ENCODE data around the gene TNIP3.
"Not testable (repeated sequence)": the region's sequence is repeated elsewhere in the genome, so short reads cannot be mapped to it uniquely, and the experiment has no call there.

TNIP3 gene, protein sequence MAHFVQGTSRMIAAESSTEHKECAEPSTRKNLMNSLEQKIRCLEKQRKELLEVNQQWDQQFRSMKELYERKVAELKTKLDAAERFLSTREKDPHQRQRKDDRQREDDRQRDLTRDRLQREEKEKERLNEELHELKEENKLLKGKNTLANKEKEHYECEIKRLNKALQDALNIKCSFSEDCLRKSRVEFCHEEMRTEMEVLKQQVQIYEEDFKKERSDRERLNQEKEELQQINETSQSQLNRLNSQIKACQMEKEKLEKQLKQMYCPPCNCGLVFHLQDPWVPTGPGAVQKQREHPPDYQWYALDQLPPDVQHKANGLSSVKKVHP

DNA sequence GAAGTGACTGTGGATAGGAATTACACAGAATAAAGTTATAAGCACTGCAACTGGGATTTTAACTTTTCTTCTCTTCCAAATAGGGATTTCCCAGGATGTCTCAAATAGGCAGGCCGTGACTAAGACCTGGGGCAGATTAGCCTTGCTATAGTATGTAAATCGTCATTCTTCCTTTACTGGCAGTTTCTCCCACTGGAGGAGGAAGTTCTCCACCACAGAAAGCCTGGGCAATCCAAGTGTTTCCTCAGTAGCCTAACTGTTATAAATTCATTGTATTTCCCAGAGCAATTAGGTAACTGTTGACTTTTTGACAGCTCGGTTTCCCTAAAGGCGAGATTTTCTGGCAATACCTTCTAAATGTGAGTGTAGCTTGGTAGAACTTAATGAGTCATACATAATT lies at the start of gene TNIP3:
TNIP3 (minus strand) TSS at position 31 of the 400 bp plus-strand sequence. CDS start 196 bp downstream, outside the sequence.
- no peak for DNase-seq (ENCODE audit: low read depth, low spot score)

GRCh38 chr4:121212806-121213205 lies 48.7 kb upstream of the TNIP3 start:
- DNase-seq (ENCODE audit: low read depth, low spot score) = no peak

DNA sequence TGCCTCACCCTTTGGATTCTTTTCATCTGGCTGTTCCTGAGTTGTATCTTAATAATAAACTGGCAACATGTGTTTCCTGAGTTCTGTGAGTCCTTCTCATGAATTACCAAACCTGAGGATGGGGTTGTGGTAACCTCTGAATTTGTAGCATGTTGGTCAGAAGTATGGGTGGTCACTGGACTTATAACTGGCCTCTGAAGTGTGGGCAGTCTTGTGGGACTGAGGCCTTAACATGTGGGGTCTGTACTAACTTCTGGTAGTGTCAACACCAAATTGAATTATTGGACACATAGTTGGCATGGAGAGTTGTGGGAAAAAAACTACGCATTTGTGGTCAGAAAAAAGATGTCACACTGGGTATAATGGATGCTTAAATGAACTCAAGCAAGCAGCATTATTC lies 45.0 kb upstream of the TNIP3 start:
- DNase-seq (ENCODE audit: low read depth, low spot score) = no peak

DNA sequence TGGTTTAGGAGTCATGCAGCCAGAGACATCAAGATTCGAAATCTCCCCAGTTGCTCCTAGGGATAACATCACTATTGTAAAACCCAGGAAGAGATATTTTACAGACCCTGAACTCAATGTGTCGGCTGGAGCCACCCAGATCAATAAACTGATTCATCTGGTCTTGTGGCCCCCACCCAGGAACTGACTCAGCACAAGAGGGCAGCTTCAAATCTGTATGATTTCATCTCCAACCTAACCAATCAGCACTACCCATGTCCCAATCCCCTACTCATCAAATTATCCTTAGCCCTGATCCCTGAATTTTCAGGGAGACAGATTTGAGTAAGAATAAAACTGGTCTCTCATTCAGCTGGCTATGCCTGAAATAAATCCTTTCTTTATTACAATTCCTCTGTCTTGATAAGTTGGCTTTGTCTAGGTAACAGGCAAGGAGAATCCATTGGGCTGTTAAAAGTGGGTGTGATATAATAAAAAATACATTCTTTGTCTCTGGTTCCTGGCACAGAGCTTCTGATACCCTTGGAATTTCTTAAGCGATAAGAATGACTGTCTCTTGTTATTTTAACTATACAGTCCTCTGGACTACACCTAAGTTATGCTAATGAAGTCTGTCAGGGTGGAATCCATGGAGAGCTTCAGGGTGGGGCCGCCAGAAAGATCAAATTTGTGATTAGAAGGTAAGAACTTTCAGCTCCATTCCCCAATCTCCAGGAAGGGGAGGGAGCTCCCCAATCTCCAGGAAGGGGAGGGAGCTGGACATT lies 44.3 kb upstream of the TNIP3 start:
- no peak for DNase-seq (ENCODE audit: low read depth, low spot score)

- DNase-seq (ENCODE audit: low read depth, low spot score) = not testable (repeated sequence)
Observed at GRCh38 chr4:121205777-121206176, 41.7 kb upstream of the TNIP3 start.

GRCh38 chr4:121200795-121201472 lies 36.8 kb upstream of the TNIP3 start:
- DNase-seq (ENCODE audit: low read depth, low spot score) = no peak

GRCh38 chr4:121199742-121200561 lies 35.8 kb upstream of the TNIP3 start:
- no peak for DNase-seq (ENCODE audit: low read depth, low spot score)

DNA sequence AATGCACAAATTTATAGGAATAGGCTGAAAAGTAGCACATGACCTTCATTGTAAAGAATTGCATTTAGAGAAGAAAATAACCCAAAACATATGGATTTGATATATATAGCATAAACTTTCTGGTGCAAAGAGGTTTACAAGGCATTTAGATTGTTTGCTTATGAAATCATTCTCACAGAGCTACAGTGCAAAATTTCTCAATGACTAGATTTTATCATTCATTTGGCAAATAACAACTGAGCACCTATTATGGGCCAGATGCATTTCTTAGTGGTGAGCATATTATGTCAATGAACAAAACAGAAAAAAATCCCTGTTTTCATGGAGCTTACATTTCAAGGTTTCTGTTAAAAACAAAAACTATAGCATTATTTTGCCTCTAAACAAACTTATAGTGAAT lies 34.1 kb upstream of the TNIP3 start:
- no peak for DNase-seq (ENCODE audit: low read depth, low spot score)

GRCh38 chr4:121195649-121196048 lies 31.5 kb upstream of the TNIP3 start:
- DNase-seq (ENCODE audit: low read depth, low spot score) = no peak

DNA sequence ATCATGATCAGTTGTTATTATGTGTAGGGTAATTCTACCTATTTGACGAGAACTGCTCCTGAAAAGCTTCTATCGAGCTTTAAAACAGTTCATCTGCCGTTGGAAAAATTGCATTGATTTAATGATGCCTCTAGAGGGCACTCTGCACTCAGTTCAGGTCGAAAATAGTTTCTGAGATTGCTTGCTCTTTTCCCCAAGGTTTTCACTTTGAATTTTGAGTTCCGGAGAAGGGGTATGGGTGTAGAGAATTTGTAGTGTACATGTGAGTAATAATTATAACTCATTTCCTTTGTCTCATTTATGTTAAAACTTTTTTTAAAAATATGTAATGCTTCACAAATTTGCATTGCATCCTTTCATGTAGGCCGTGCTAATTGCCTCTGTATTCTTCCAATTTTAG lies 28.4 kb upstream of the TNIP3 start:
- peak; percentile 20 for DNase-seq (ENCODE audit: low read depth, low spot score)

DNA sequence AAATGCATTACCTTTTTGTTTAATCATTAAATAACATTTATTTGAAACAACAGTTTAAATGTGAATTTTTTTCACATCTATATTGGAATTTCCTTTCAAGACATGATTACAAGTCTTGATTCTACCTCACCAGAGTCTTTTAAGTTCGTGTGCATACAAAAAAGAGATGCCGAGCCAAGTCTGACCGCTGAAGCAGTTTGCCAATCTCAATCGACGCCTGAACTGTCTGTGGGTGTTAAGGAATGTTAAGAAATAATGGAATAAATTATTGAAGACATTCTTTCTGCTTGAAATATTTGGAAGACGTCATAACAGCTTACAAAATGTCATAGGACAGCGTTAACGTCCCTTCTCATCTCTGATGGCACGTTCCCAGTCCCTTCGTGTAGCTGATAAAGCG lies 27.9 kb upstream of the TNIP3 start:
- DNase-seq (ENCODE audit: low read depth, low spot score) = no peak

GRCh38 chr4:121191361-121191760 lies 27.2 kb upstream of the TNIP3 start:
- DNase-seq (ENCODE audit: low read depth, low spot score) = no peak

DNA sequence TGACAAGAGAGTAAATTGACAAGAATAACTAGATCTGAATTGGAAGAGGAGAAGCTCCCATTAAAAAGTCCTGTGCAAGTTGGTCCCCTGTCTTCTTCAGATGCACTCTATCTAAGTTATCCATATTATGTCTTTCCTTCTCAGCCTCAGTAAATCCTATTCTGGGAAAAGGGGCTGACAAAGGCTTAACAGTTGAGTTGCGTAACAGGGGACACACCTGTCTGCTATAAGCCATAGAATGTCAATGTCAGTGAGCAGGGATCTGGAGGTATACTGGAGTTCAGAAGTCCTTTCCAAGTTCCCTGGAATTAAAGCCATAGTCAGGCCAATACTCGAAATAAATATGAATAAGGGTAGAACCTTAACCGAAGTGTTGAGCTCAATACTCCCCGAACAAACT lies 26.3 kb upstream of the TNIP3 start:
- no peak for DNase-seq (ENCODE audit: low read depth, low spot score)

- no peak for DNase-seq (ENCODE audit: low read depth, low spot score)
Observed at GRCh38 chr4:121189326-121190215, 25.4 kb upstream of the TNIP3 start.

- DNase-seq (ENCODE audit: low read depth, low spot score) = no peak
Observed at GRCh38 chr4:121187206-121187605, 23.1 kb upstream of the TNIP3 start.

- no peak for DNase-seq (ENCODE audit: low read depth, low spot score)
Observed at GRCh38 chr4:121185960-121186359, 21.8 kb upstream of the TNIP3 start.

GRCh38 chr4:121183989-121184388 lies 19.9 kb upstream of the TNIP3 start:
- DNase-seq (ENCODE audit: low read depth, low spot score) = no peak

DNA sequence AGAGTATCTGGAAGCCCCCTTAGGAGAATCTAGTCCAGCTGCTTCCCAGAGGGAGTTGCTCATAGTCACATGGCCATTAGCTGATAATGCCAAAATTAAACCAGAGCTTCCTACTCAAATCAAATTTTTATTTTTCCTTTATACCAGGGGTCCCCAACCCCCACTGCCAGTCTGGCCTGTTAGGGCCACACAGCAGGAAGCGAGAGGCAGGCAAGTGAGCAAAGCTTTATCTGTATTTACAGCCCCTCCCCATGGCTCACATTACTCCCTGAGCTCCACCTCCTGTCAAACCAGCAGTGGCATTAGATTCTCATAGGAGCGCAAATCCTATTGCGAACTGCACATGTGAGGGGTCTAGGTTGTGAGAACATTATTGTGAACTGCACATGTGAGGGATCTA lies 19.2 kb upstream of the TNIP3 start:
- DNase-seq (ENCODE audit: low read depth, low spot score) = no peak

- peak; percentile 7 for DNase-seq (ENCODE audit: low read depth, low spot score)
Observed at GRCh38 chr4:121182296-121182695, 18.2 kb upstream of the TNIP3 start.

DNA sequence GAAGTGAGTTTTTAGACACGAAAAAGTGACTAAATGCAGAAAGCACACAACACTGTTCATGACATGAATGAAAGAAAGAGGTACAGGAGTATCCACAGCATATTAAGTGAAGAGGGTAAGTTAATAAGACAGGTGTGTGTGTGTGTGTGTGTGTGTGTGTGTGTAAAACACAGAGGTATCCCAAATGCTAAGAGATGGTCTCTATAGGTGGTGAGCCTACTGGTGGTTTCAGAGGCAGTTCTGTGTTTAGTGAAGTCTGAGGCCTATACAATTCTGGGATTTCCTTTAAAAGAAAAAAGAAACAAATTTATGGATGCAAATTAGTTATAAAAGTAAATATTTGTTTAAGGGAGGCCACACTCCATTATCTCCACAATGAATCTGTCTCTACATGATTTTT lies 17.4 kb upstream of the TNIP3 start:
- no peak for DNase-seq (ENCODE audit: low read depth, low spot score)

GRCh38 chr4:121180558-121180957 lies 16.4 kb upstream of the TNIP3 start:
- DNase-seq (ENCODE audit: low read depth, low spot score) = no peak

Measured in smooth muscle cell of the brain vasculature (primary cell).